Panc1 (cell line): ENCODE data around the gene MN1. TPM values are rescaled to one million over a fixed set of nuclear protein-coding genes. Genes with fewer than 3 reads are reported as not detected.

ENCODE experiments used
- ATAC-seq: fragments of 200-7000 bp; cut with Tn5 transposase; 2 replicates; pipeline ENCODE4 v1.9.1; 2020; ENCODE audit warnings: mild to moderate bottlenecking, moderate library complexity
- BruUV-seq: library from RNA; stranded (reverse); fragments of 400-500 nt; replicated peaks from 2 replicates; lab custom pipeline; 2021; lab: Mats Ljungman, UMichigan
- CTCF ChIA-PET: fragments of 300-600 bp; sonication (Branson Sonifier 250); formaldehyde crosslinking; loops from one replicate; lab custom pipeline; 2022; ENCODE audit warnings: antibody characterized with exemption; lab: Charles Lee
- POLR2A ChIA-PET: fragments of 300-600 bp; sonication (Branson Sonifier 250); formaldehyde crosslinking; loops from one replicate; lab custom pipeline; 2022; ENCODE audit warnings: antibody characterized with exemption; lab: Charles Lee
- DNase-seq: peaks from one replicate; pipeline ENCODE4 v3.0.0-alpha.2; 2010; ENCODE audit warnings: low read depth, low spot score
- H3K27ac ChIP-seq: 2 replicates; pipeline ENCODE4 v1.5.1; 2011; ENCODE audit warnings: mild to moderate bottlenecking, low read length, inconsistent platforms
- H3K27me3 ChIP-seq: fragments of 200-500 bp; sonication (Bioruptor generic); 2 replicates; pipeline ENCODE4 v1.6.0; 2014; ENCODE audit warnings: low read length, inconsistent platforms; ENCODE audit not compliant: control insufficient read depth, insufficient read depth
- H3K36me3 ChIP-seq: fragments of 200-500 bp; sonication (Bioruptor generic); 2 replicates; pipeline ENCODE4 v1.5.1; 2014; ENCODE audit warnings: inconsistent platforms, mild to moderate bottlenecking, low read length, moderate library complexity; ENCODE audit not compliant: control insufficient read depth, insufficient read depth
- H3K4me1 ChIP-seq: 2 replicates; pipeline ENCODE4 v1.5.1; 2011; ENCODE audit warnings: inconsistent platforms, mild to moderate bottlenecking, low read length, moderate library complexity; ENCODE audit not compliant: control insufficient read depth, insufficient read depth
- H3K4me3 ChIP-seq, 2 experiments: 2 replicates each; pipeline ENCODE4 v1.5.1; 2011 to 2012; ENCODE audit warnings: low read depth in 2 of 2, low read length in 2 of 2, mild to moderate bottlenecking in 2 of 2, inconsistent platforms in 1 of 2, moderate library complexity in 1 of 2
- H3K9me3 ChIP-seq: fragments of 200-500 bp; sonication (Bioruptor generic); 2 replicates; pipeline ENCODE4 v1.5.1; 2014; ENCODE audit warnings: low read depth, mild to moderate bottlenecking, inconsistent platforms, low read length, moderate library complexity; ENCODE audit not compliant: control insufficient read depth, insufficient read depth
- CTCF ChIP-seq: fragments of 450-650 bp; IDR thresholded peaks from 2 replicates; pipeline ENCODE4 v1.5.1; 2017; ENCODE audit warnings: mild to moderate bottlenecking
- POLR2AphosphoS5 ChIP-seq: IDR thresholded peaks from 2 replicates; pipeline ENCODE4 v1.6.1; 2012; ENCODE audit warnings: mild to moderate bottlenecking, low read depth, low read length, moderate library complexity
- REST ChIP-seq, 2 experiments: IDR thresholded peaks; 2 replicates each; pipeline ENCODE4 v1.6.1; 2011 to 2012; ENCODE audit warnings: low read depth in 2 of 2, control low read depth in 1 of 2, low read length in 1 of 2, mild to moderate bottlenecking in 1 of 2, moderate library complexity in 1 of 2; ENCODE audit not compliant: insufficient read depth in 1 of 2
- SIN3A ChIP-seq: IDR thresholded peaks from 2 replicates; pipeline ENCODE4 v1.6.1; 2012; ENCODE audit warnings: low read depth, mild to moderate bottlenecking, low read length, moderate library complexity, borderline replicate concordance; ENCODE audit not compliant: insufficient read depth
- TCF7L2 ChIP-seq: IDR thresholded peaks from 2 replicates; pipeline ENCODE4 v1.6.1; 2011; ENCODE audit warnings: mild to moderate bottlenecking, low read depth, low read length, inconsistent platforms
- in situ Hi-C: cut with HindIII; loops from 2 replicates; pipeline ENCODE4 v1.10.0; 2016; ENCODE audit warnings: low sequenced_read_pairs, low pct_unique_long_range_greater_than_20kb
- intact Hi-C: fragments of 100-400 bp; cut with micrococcal nuclease; formaldehyde crosslinking; loops from one replicate; pipeline ENCODE4 v1.10.0; 2022; ENCODE audit not compliant: unreplicated experiment
- total RNA-seq: library from RNA; stranded (reverse); gene quantifications from one replicate; pipeline ENCODE4 v1.2.1, GENCODE V29; 2021; ENCODE audit not compliant: unreplicated experiment

Gene MN1
- total RNA-seq, 1 experiment from 2014 or later = 0.51 TPM

DNA sequence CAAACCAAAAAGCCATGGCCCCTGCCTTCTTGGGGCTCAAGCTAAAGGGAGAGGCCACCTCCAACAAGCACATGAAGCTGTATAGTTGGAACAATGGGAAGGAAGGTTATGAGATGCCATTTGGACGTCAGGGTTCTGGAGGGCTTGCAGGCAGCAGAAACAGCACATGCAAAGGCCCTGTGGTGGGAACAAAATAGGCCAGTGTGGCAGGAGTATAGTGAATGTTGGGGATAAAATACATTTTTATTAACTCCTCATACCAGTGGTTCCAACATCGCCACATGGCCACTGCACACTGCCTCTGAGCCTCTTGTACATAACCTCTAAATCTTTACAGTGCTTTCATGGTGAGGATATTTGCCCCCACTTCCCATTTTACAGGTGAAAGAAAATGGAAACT, 32.2 kb upstream of the MN1 start:
- Histone ChIP-seq H3K9me3 (no peaks in the 10 kb centered on the region), H3K27ac (no peak overlapping the region), H3K27me3 (no peaks in the 10 kb centered on the region), H3K4me1 (no peaks in the 10 kb centered on the region), H3K4me3 (no peak overlapping the region), H3K36me3 (no peaks in the 10 kb centered on the region)
- DNase-seq (no peak), ATAC-seq (no peak)
- no TSS peak for BruUV-seq
- TF ChIP-seq REST (IDR thresholded peaks at IDR 0.05; ENCODE audit: insufficient read depth in 1 of 2, low read depth in 2 of 2, low read length in 1 of 2) (no peak), POLR2AphosphoS5 (no peak), SIN3A (no peak), TCF7L2 (no peak), CTCF (no peak)
- intact Hi-C loops (no loop called here), in situ Hi-C loops (no loop called here)
- CTCF ChIA-PET = no interaction called here
- POLR2A ChIA-PET = no interaction called here

DNA sequence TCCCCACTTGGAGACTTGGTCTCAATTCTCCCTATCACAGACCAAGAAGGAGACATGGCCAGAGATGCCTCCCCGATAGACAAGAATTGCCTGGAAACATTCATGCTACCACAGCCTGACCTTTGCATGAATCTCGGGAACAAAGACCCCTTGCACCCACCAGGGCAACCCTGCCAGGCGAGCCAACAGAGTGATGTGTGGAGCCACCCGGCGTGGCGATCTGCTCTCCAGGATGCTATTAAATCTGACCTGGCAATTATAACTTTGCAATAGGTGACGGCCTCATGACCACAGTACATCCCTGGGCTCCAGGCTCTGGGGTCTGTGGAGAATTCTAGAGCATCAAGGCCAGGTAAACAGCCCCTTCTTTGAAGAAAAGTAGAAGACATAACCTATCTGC, 31.1 kb upstream of the MN1 start:
- Histone ChIP-seq H3K9me3 (no peaks in the 10 kb centered on the region), H3K27me3 (no peaks in the 10 kb centered on the region), H3K4me1 (no peaks in the 10 kb centered on the region), H3K36me3 (no peaks in the 10 kb centered on the region), H3K4me3 (no peak overlapping the region), H3K27ac (no peak overlapping the region)
- POLR2A ChIA-PET = no interaction called here
- CTCF ChIA-PET = no interaction called here
- in situ Hi-C loops (no loop called here), intact Hi-C loops (no loop called here)
- DNase-seq (no peak), ATAC-seq (no peak)
- no TSS peak for BruUV-seq
- no peak for TF ChIP-seq SIN3A
- no peak for TF ChIP-seq POLR2AphosphoS5
- TF ChIP-seq REST (IDR thresholded peaks at IDR 0.05; ENCODE audit: insufficient read depth in 1 of 2, low read depth in 2 of 2, low read length in 1 of 2) = no peak
- TF ChIP-seq TCF7L2 = no peak
- TF ChIP-seq CTCF = no peak
